Suppressor macrophage (primary cell): Measurements from ENCODE around the gene GALNS.

Source experiments
- DNase-seq, 4 experiments: peaks; one replicate each; pipeline ENCODE4 v3.0.0-alpha.2; 2020 to 2022

Gene GALNS

GRCh38 chr16:88856122-88856827 is 472 bp downstream of the GALNS start:
- DNase-seq, result peak; percentile 25 to 59 (median 54)

- DNase-seq, result no peak
These were observed 1.0 kb downstream of the GALNS start for GRCh38 chr16:88855736-88856121.

GRCh38 chr16:88855176-88855575 is 1.6 kb downstream of the GALNS start:
- peak in 3 of 4 experiments; percentile 31 to 49 (median 45) for DNase-seq

- DNase-seq, result peak; percentile 86 to 93 (median 90)
These were observed 2.2 kb downstream of the GALNS start for GRCh38 chr16:88854306-88855111.

GRCh38 chr16:88853325-88853941 is 3.3 kb downstream of the GALNS start:
- peak; percentile 74 to 89 (median 84) for DNase-seq

GRCh38 chr16:88851616-88852015 is 5.1 kb downstream of the GALNS start:
- DNase-seq, result no peak

GRCh38 chr16:88850531-88851199 is 6.1 kb downstream of the GALNS start:
- no peak for DNase-seq

- DNase-seq, result no peak
These were observed 8.2 kb downstream of the GALNS start for GRCh38 chr16:88848557-88848956.

GRCh38 chr16:88847654-88848053 is 9.1 kb downstream of the GALNS start:
- no peak for DNase-seq

GRCh38 chr16:88846088-88846487 is 10.7 kb downstream of the GALNS start:
- peak; percentile 73 to 90 (median 87) for DNase-seq

- DNase-seq, result no peak
These were observed 12.2 kb downstream of the GALNS start for GRCh38 chr16:88844419-88845036.

GRCh38 chr16:88843256-88843655 is 13.5 kb downstream of the GALNS start:
- DNase-seq, result no peak

GRCh38 chr16:88842806-88843205 is 13.9 kb downstream of the GALNS start:
- DNase-seq, result no peak

GRCh38 chr16:88842308-88842756 is 14.4 kb downstream of the GALNS start:
- DNase-seq, result no peak

- no peak for DNase-seq
These were observed 15.0 kb downstream of the GALNS start for GRCh38 chr16:88841521-88842307.

- no peak for DNase-seq
These were observed 16.0 kb downstream of the GALNS start for GRCh38 chr16:88840600-88841215.

- peak in 3 of 4 experiments; percentile 41 to 49 (median 49) for DNase-seq
These were observed 16.8 kb downstream of the GALNS start for GRCh38 chr16:88839745-88840599.

GRCh38 chr16:88839026-88839529 is 17.7 kb downstream of the GALNS start:
- peak in 1 of 4 experiments; percentile 37 for DNase-seq

GRCh38 chr16:88838566-88838965 is 18.2 kb downstream of the GALNS start:
- DNase-seq, result no peak

GRCh38 chr16:88837806-88838205 is 18.9 kb downstream of the GALNS start:
- no peak for DNase-seq
